ENCODE results near the gene PCSK2. TPM values are rescaled to one million over a fixed set of nuclear protein-coding genes. Genes with fewer than 3 reads are reported as not detected.

Gene PCSK2
- total and polyA plus RNA-seq, 10 donors = 0.06 to 0.17 (median 0.16) TPM; not detected in 3

GRCh38 chr20:17295151-17295726 is 68.4 kb downstream of the PCSK2 start:
- Histone ChIP-seq H3K4me3 (no peak overlapping the region), H3K27me3 (replicated peaks in 1 of 7) (no peaks in the 10 kb centered on the region), H3K27ac (no peak overlapping the region), H3K9me3 (no peaks in the 10 kb centered on the region), H3K36me3 (no peaks in the 10 kb centered on the region), H3K4me1 (no peaks in the 10 kb centered on the region)
- TF ChIP-seq POLR2A (IDR thresholded peaks at IDR 0.05) (no peak), CTCF (IDR thresholded peaks at IDR 0.05 in 8 of 11, conservative IDR thresholded peaks at IDR 0.05 in 3 of 11) (no peak), POLR2AphosphoS5 (IDR thresholded peaks at IDR 0.05) (no peak)
- no peak for DNase-seq
- intact Hi-C loops (cut with DNase I; ENCODE audit: low total_unique reads) = no loop called here
- WGBS, 5 donors = 79 to 93% (median 89%) methylated on average over 3 of the region's 3 CpGs

- TF ChIP-seq CTCF (IDR thresholded peaks at IDR 0.05 in 8 of 11, conservative IDR thresholded peaks at IDR 0.05 in 3 of 11) = no peak
- no peak for TF ChIP-seq POLR2AphosphoS5 (IDR thresholded peaks at IDR 0.05)
- TF ChIP-seq POLR2A (IDR thresholded peaks at IDR 0.05) = no peak
- no peaks in the 10 kb centered on the region for H3K27me3 ChIP-seq (replicated peaks in 1 of 7)
- no peak for DNase-seq
- no peaks in the 10 kb centered on the region for H3K36me3 ChIP-seq
- H3K4me3 ChIP-seq = no peak overlapping the region
- 79 to 95% (median 85%) methylated on average over 4 of the region's 4 CpGs for WGBS, 5 donors
- intact Hi-C loops (cut with DNase I; ENCODE audit: low total_unique reads) = no loop called here
- no peaks in the 10 kb centered on the region for H3K4me1 ChIP-seq
- H3K27ac ChIP-seq = no peak overlapping the region
- no peaks in the 10 kb centered on the region for H3K9me3 ChIP-seq
These were observed 69.2 kb downstream of the PCSK2 start for GRCh38 chr20:17295991-17296390.

- intact Hi-C loops (cut with DNase I; ENCODE audit: low total_unique reads) = no loop called here
- TF ChIP-seq POLR2AphosphoS5 (IDR thresholded peaks at IDR 0.05) (no peak), CTCF (IDR thresholded peaks at IDR 0.05 in 8 of 11, conservative IDR thresholded peaks at IDR 0.05 in 3 of 11) (no peak), POLR2A (IDR thresholded peaks at IDR 0.05) (no peak)
These were observed 71.3 kb downstream of the PCSK2 start for GRCh38 chr20:17298171-17298570.

GRCh38 chr20:17298751-17299150 is 71.9 kb downstream of the PCSK2 start:
- H3K36me3 ChIP-seq = no peaks in the 10 kb centered on the region
- H3K27me3 ChIP-seq (replicated peaks in 1 of 7) = no peaks in the 10 kb centered on the region
- H3K9me3 ChIP-seq = no peaks in the 10 kb centered on the region
- H3K27ac ChIP-seq = no peak overlapping the region
- no peak overlapping the region for H3K4me3 ChIP-seq
- TF ChIP-seq POLR2AphosphoS5 (IDR thresholded peaks at IDR 0.05) (no peak), CTCF (IDR thresholded peaks at IDR 0.05 in 8 of 11, conservative IDR thresholded peaks at IDR 0.05 in 3 of 11) (no peak), POLR2A (IDR thresholded peaks at IDR 0.05) (no peak)
- no peak for DNase-seq
- H3K4me1 ChIP-seq = no peaks in the 10 kb centered on the region
- WGBS, 5 donors = 86 to 93% (median 90%) methylated on average over 2 of the region's 2 CpGs
- intact Hi-C loops (cut with DNase I; ENCODE audit: low total_unique reads) = no loop called here

More at GRCh38 chr20:17298171-17298570, 71.3 kb downstream of the PCSK2 start:
- no peaks in the 10 kb centered on the region for H3K36me3 ChIP-seq
- DNase-seq = no peak
- no peak overlapping the region for H3K4me3 ChIP-seq
- no peaks in the 10 kb centered on the region for H3K4me1 ChIP-seq
- H3K9me3 ChIP-seq = no peaks in the 10 kb centered on the region
- no peak overlapping the region for H3K27ac ChIP-seq
- H3K27me3 ChIP-seq (replicated peaks in 1 of 7) = no peaks in the 10 kb centered on the region

All from spleen (tissue), 11 donors.